OCI-LY7 (cell line): ENCODE measurements around the gene EIF3L. TPM values are rescaled to one million over a fixed set of nuclear protein-coding genes. Genes with fewer than 3 reads are reported as not detected.
A peak's percentile ranks its signal among the peaks of the same experiment; 100 is the strongest.

ENCODE experiments used
- BruUV-seq: library from RNA; stranded (reverse); fragments of 400-500 nt; replicated peaks from 2 replicates; lab custom pipeline; 2021; lab: Mats Ljungman, UMichigan
- CTCF ChIA-PET: fragments of 300-600 bp; sonication (Branson Sonifier 250); formaldehyde crosslinking; loops from one replicate; lab custom pipeline; 2022; ENCODE audit warnings: antibody characterized with exemption; ENCODE audit not compliant: unreplicated experiment; lab: Charles Lee
- POLR2A ChIA-PET: fragments of 300-600 bp; sonication (Branson Sonifier 250); formaldehyde crosslinking; loops from one replicate; lab custom pipeline; 2022; ENCODE audit warnings: antibody characterized with exemption; lab: Charles Lee
- DNase-seq: peaks from one replicate; pipeline ENCODE4 v3.0.0-alpha.2; 2015; ENCODE audit warnings: low spot score
- H2AFZ ChIP-seq: fragments of 200-600 bp; sonication (generic), shearing (Covaris generic); 2 replicates; pipeline ENCODE4 v1.6.1; 2014; ENCODE audit warnings: mild to moderate bottlenecking, antibody characterized with exemption, low read length, moderate library complexity
- H3K27ac ChIP-seq: fragments of 200-600 bp; sonication (generic); 2 replicates; pipeline ENCODE4 v1.5.1; 2014; ENCODE audit warnings: mixed run types, low read depth, mild to moderate bottlenecking, moderate library complexity, low read length, inconsistent platforms; ENCODE audit not compliant: poor library complexity, severe bottlenecking
- H3K36me3 ChIP-seq: fragments of 200-600 bp; sonication (generic); 2 replicates; pipeline ENCODE4 v1.6.1; 2014; ENCODE audit warnings: mild to moderate bottlenecking, antibody characterized with exemption, low read length, moderate library complexity, mixed read lengths; ENCODE audit not compliant: insufficient read depth
- H3K4me1 ChIP-seq: fragments of 200-600 bp; sonication (generic); 2 replicates; pipeline ENCODE4 v1.5.1; 2014; ENCODE audit warnings: mild to moderate bottlenecking, low read length; ENCODE audit not compliant: insufficient read depth, poor library complexity, severe bottlenecking
- H3K4me2 ChIP-seq: fragments of 200-600 bp; sonication (generic); 2 replicates; pipeline ENCODE4 v1.6.1; 2014; ENCODE audit warnings: mild to moderate bottlenecking, low read length
- H3K4me3 ChIP-seq: fragments of 200-600 bp; sonication (generic); 2 replicates; pipeline ENCODE4 v1.5.1; 2014; ENCODE audit warnings: mild to moderate bottlenecking, low read depth, low read length; ENCODE audit not compliant: poor library complexity, severe bottlenecking
- H3K79me2 ChIP-seq: fragments of 200-600 bp; sonication (generic); 2 replicates; pipeline ENCODE4 v1.6.1; 2016; ENCODE audit warnings: low read depth, mild to moderate bottlenecking, low read length, moderate library complexity, mixed read lengths; ENCODE audit not compliant: insufficient read depth
- H3K9me2 ChIP-seq: fragments of 200-600 bp; sonication (generic); 2 replicates; pipeline ENCODE4 v1.6.1; 2016; ENCODE audit warnings: mild to moderate bottlenecking, low read length, mixed read lengths; ENCODE audit not compliant: insufficient read depth
- H3K9me3 ChIP-seq: fragments of 200-600 bp; sonication (generic); 2 replicates; pipeline ENCODE4 v1.6.1; 2014; ENCODE audit warnings: mild to moderate bottlenecking, mixed run types, low read length, mixed read lengths
- H4K20me1 ChIP-seq: fragments of 200-600 bp; sonication (generic); 2 replicates; pipeline ENCODE4 v1.6.1; 2014; ENCODE audit warnings: mild to moderate bottlenecking, antibody characterized with exemption, low read length, moderate library complexity, mixed read lengths; ENCODE audit not compliant: insufficient read depth
- CTCF ChIP-seq: fragments of 200-600 bp; sonication (generic); conservative IDR thresholded peaks from 2 replicates; pipeline ENCODE4 v1.5.1; 2014; ENCODE audit warnings: mild to moderate bottlenecking, antibody characterized with exemption, low read length, moderate library complexity, mixed read lengths
- EZH2phosphoT487 ChIP-seq: fragments of 200-600 bp; sonication (generic); IDR thresholded peaks from 2 replicates; pipeline ENCODE4 v1.6.1; 2018; ENCODE audit warnings: low read depth, borderline replicate concordance, mild to moderate bottlenecking, mixed run types, antibody characterized with exemption, low read length, moderate library complexity, mixed read lengths
- intact Hi-C: fragments of 100-400 bp; cut with micrococcal nuclease; formaldehyde crosslinking; loops from one replicate; pipeline ENCODE4 v1.10.0; 2022; ENCODE audit not compliant: unreplicated experiment
- total RNA-seq, 2 experiments: library from RNA; depleted of rRNA in 1 of 2; stranded (reverse); fragments of >200 nt in 1 of 2; shearing (Covaris generic) in 1 of 2; gene quantifications; 2 replicates each; pipeline ENCODE4 v1.2.3, GENCODE V29; 2014 to 2022

Gene EIF3L
- total RNA-seq, 2 experiments from 2014 or later, result 503 to 596 TPM

GRCh38 chr22:37920126-37920525 lies 70.9 kb downstream of the EIF3L start:
- H3K9me2 ChIP-seq, result no peaks in the 10 kb centered on the region
- intact Hi-C loops, result no loop called here
- H3K79me2 ChIP-seq, result no peaks in the 10 kb centered on the region
- H3K4me1 ChIP-seq, result peaks cover 26% of the 10 kb centered on the region
- H3K9me3 ChIP-seq, result no peaks in the 10 kb centered on the region
- no peak for TF ChIP-seq CTCF
- TF ChIP-seq EZH2phosphoT487, result no peak
- CTCF ChIA-PET, result no interaction called here
- no peak for DNase-seq
- POLR2A ChIA-PET, result interaction anchor here (0.7 kb wide), 2 partner anchors 14 to 292 kb away, joined by 3 to 4 read pairs; no protein-coding TSS in a partner anchor
- no peak overlapping the region for H3K27ac ChIP-seq
- H4K20me1 ChIP-seq, result no peaks in the 10 kb centered on the region
- no TSS peak for BruUV-seq
- peaks cover 6% of the 10 kb centered on the region; the same call in 1 of the 2 replicates for H3K36me3 ChIP-seq
- H3K4me3 ChIP-seq, result no peak overlapping the region
- H3K4me2 ChIP-seq, result peak overlapping the region; percentile 13; the same call in 1 of the 2 replicates
- H2AFZ ChIP-seq, result no peak overlapping the region

- no peaks in the 10 kb centered on the region for H3K9me2 ChIP-seq
- no peaks in the 10 kb centered on the region for H3K79me2 ChIP-seq
- H2AFZ ChIP-seq, result no peak overlapping the region
- BruUV-seq, result no TSS peak
- peaks cover 11% of the 10 kb centered on the region; the same call in 1 of the 2 replicates for H3K36me3 ChIP-seq
- ChIA-PET CTCF (no interaction called here), POLR2A (interaction anchor here (0.6 kb wide), 1 partner anchor 37 kb away, joined by 4 read pairs; no protein-coding TSS in a partner anchor)
- DNase-seq, result no peak
- intact Hi-C loops, result no loop called here
- H3K4me3 ChIP-seq, result no peak overlapping the region
- no peaks in the 10 kb centered on the region for H4K20me1 ChIP-seq
- H3K4me1 ChIP-seq, result peaks cover 26% of the 10 kb centered on the region
- H3K27ac ChIP-seq, result no peak overlapping the region
- TF ChIP-seq EZH2phosphoT487 (no peak), CTCF (no peak)
- no peak overlapping the region for H3K4me2 ChIP-seq
- no peaks in the 10 kb centered on the region for H3K9me3 ChIP-seq
Observed at GRCh38 chr22:37922191-37922590, 73.0 kb downstream of the EIF3L start.

GRCh38 chr22:37923927-37924326 lies 74.7 kb downstream of the EIF3L start:
- Histone ChIP-seq H3K4me2 (no peak overlapping the region), H3K4me3 (no peak overlapping the region), H3K9me3 (no peaks in the 10 kb centered on the region), H4K20me1 (no peaks in the 10 kb centered on the region), H3K9me2 (no peaks in the 10 kb centered on the region), H3K27ac (no peak overlapping the region), H3K36me3 (peaks cover 10% of the 10 kb centered on the region; the same call in 1 of the 2 replicates), H3K79me2 (no peaks in the 10 kb centered on the region), H2AFZ (no peak overlapping the region), H3K4me1 (peaks cover 12% of the 10 kb centered on the region)
- CTCF ChIA-PET, result no interaction called here
- POLR2A ChIA-PET, result interaction anchor here (0.6 kb wide), 1 partner anchor 9 kb away, joined by 3 read pairs; no protein-coding TSS in a partner anchor
- intact Hi-C loops, result no loop called here
- TF ChIP-seq CTCF (no peak), EZH2phosphoT487 (no peak)
- BruUV-seq, result no TSS peak
- DNase-seq, result no peak
